Parathyroid adenoma (tissue), 2 donors: ENCODE measurements around the gene NRAS.

Experiments
- H2AFZ ChIP-seq: fragments of 300-600 bp; sonication (generic); one replicate; pipeline ENCODE4 v1.7.0; 2017; ENCODE audit warnings: antibody characterized with exemption, mild to moderate bottlenecking
- H3K27ac ChIP-seq: fragments of 300-600 bp; sonication (generic); one replicate; pipeline ENCODE4 v1.7.0; 2017
- H3K27me3 ChIP-seq: fragments of 300-600 bp; sonication (generic); one replicate; pipeline ENCODE4 v1.7.0; 2017; ENCODE audit warnings: low read length; ENCODE audit not compliant: control insufficient read depth, insufficient read depth
- H3K36me3 ChIP-seq: fragments of 300-600 bp; sonication (generic); one replicate; pipeline ENCODE4 v1.7.0; 2017; ENCODE audit warnings: low read length; ENCODE audit not compliant: control insufficient read depth, insufficient read depth
- H3K4me1 ChIP-seq: fragments of 300-600 bp; sonication (generic); one replicate; pipeline ENCODE4 v1.7.0; 2017; ENCODE audit warnings: control low read depth
- H3K4me2 ChIP-seq: fragments of 300-600 bp; sonication (generic); one replicate; pipeline ENCODE4 v1.7.0; 2017; ENCODE audit warnings: low read length
- H3K4me3 ChIP-seq: fragments of 300-600 bp; sonication (generic); one replicate; pipeline ENCODE4 v1.7.0; 2017; ENCODE audit warnings: low read depth, low read length
- H3K79me2 ChIP-seq: fragments of 300-600 bp; sonication (generic); one replicate; pipeline ENCODE4 v1.7.0; 2017; ENCODE audit warnings: control low read depth
- H3K9ac ChIP-seq: fragments of 300-600 bp; sonication (generic); one replicate; pipeline ENCODE4 v1.7.0; 2017; ENCODE audit warnings: mild to moderate bottlenecking
- H3K9me3 ChIP-seq: fragments of 300-600 bp; sonication (generic); one replicate; pipeline ENCODE4 v1.7.0; 2017; ENCODE audit warnings: low read length; ENCODE audit not compliant: control insufficient read depth
- TF ChIP-seq, protein P1 (sequence below): fragments of 300-600 bp; sonication (generic); IDR thresholded peaks from one replicate; pipeline ENCODE4 v1.7.0; 2017; ENCODE audit warnings: antibody characterized with exemption, mild to moderate bottlenecking
- donor health status: primary hyperparathyroidism.

NRAS gene

DNA sequence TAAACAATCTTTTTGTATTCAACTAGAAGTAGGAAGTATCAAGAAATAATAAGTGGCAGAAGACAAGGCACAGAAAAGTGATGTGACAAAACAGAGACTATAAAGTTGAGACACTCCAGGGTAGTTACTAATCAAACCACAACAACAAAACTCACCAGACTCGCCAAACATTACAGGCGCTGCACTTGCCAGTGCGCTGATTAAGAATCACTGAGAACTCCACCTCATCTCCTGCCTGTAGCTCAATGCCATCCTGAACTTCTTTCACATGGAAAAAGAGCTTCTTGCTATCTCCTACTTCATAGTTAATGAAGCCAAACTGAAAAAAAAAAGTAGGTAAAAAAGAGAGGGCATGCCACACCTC is 2.8 kb upstream of the NRAS start:
- Histone ChIP-seq H3K9ac (no peak overlapping the region), H3K4me1 (no peaks in the 10 kb centered on the region), H2AFZ (no peak overlapping the region), H3K27me3 (no peaks in the 10 kb centered on the region), H3K27ac (no peak overlapping the region), H3K9me3 (no peaks in the 10 kb centered on the region), H3K4me3 (no peak overlapping the region), H3K36me3 (no peaks in the 10 kb centered on the region), H3K79me2 (peaks cover 3% of the 10 kb centered on the region), H3K4me2 (no peak overlapping the region)
- TF ChIP-seq, protein P1, sequence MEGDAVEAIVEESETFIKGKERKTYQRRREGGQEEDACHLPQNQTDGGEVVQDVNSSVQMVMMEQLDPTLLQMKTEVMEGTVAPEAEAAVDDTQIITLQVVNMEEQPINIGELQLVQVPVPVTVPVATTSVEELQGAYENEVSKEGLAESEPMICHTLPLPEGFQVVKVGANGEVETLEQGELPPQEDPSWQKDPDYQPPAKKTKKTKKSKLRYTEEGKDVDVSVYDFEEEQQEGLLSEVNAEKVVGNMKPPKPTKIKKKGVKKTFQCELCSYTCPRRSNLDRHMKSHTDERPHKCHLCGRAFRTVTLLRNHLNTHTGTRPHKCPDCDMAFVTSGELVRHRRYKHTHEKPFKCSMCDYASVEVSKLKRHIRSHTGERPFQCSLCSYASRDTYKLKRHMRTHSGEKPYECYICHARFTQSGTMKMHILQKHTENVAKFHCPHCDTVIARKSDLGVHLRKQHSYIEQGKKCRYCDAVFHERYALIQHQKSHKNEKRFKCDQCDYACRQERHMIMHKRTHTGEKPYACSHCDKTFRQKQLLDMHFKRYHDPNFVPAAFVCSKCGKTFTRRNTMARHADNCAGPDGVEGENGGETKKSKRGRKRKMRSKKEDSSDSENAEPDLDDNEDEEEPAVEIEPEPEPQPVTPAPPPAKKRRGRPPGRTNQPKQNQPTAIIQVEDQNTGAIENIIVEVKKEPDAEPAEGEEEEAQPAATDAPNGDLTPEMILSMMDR, result no peak

DNA sequence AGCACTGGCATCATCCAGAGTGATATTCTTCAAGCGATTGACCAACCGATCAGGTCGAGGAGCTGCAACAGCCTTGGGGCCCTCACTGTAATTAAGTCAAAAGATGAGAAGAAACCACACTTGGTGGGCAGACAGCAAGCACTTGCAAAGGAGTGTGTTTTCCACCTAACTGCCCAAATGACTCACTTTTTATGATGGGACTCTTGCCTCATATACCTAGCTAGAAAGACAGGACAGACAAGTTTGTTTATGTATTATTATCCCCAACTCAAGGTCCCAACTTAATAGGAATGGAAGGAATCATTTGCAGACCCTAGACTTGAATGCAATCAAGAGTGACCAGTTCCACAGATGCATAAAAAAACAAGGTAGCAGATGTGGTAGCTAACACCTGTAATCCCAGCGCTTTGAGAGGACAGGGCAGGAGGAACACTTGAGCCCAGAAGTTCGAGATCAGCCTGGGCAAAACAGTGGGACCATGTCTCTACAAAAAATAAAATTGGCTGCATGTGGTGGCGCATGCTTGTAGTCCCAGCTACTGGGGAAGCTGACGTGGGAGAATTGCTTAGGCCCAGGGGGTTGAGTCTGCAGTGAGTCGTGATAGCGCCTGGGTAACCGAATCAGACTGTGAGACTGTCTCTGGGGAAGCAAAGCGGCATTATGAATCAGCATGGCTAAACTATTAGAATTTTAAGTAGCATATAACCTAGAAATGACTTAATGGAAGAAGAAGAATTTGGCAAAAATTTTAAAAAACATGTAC is 2.3 kb upstream of the NRAS start:
- Histone ChIP-seq H3K79me2 (peaks cover 3% of the 10 kb centered on the region), H3K4me1 (no peaks in the 10 kb centered on the region), H3K27me3 (no peaks in the 10 kb centered on the region), H2AFZ (no peak overlapping the region), H3K27ac (no peak overlapping the region), H3K4me2 (no peak overlapping the region), H3K36me3 (no peaks in the 10 kb centered on the region), H3K4me3 (no peak overlapping the region), H3K9ac (no peak overlapping the region), H3K9me3 (no peaks in the 10 kb centered on the region)
- TF ChIP-seq, protein P1, result no peak

DNA sequence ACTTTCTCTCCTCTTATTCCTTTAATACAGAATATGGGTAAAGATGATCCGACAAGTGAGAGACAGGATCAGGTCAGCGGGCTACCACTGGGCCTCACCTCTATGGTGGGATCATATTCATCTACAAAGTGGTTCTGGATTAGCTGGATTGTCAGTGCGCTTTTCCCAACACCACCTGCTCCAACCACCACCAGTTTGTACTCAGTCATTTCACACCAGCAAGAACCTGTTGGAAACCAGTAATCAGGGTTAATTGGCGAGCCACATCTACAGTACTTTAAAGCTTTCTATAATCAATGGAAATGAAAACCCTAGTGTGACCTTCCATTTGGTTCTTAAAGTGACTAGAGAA is 643 bp downstream of the NRAS start:
- Histone ChIP-seq H3K4me3 (peak overlapping the region; percentile 97), H3K4me2 (peak overlapping the region; percentile 91), H3K79me2 (peaks cover 3% of the 10 kb centered on the region), H2AFZ (peak overlapping the region; percentile 93), H3K27me3 (no peaks in the 10 kb centered on the region), H3K9ac (no peak overlapping the region), H3K36me3 (no peaks in the 10 kb centered on the region), H3K27ac (peak overlapping the region; percentile 78), H3K9me3 (no peaks in the 10 kb centered on the region), H3K4me1 (no peaks in the 10 kb centered on the region)
- TF ChIP-seq, protein P1, result no peak

DNA sequence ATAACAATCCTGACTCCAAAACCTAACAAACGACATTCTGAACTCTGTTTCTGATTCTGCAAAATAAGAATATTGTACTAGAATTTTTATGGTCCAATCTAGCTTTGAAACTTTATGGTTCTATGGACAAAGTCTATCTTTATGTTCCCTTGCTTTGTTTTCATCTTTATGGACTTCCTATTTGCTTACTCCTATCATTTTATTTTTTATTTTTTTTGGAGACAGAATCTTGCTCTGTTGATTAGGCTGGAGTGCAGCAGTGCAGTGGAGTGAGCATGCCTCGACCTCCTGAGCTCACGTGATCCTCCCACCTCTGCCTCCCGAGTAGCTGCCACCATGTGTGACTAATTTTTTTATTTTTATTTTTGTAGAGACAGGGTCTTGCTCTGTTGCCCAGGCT is 3.6 kb downstream of the NRAS start:
- TF ChIP-seq, protein P1, result no peak
- H3K36me3 ChIP-seq, result no peaks in the 10 kb centered on the region
- no peak overlapping the region for H3K27ac ChIP-seq

DNA sequence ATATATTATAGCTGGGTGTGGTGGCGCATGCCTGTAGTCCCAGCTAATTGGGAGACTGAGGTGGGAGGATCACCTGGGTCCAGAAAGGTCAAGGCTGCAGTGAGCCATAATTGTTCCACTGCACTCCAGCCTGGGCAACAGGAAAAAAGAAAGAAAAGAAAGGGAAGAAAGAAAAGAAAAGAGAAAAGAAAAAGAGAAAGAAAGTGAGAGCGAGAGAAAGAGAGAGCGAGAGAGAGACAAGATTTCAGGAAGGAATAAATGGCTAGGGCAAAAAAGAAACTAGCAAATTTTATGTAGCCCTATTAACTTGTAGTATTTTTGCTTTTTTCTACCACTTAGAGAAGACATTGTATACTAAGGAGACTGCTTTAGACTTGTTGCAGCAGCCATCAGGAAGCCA is 6.2 kb downstream of the NRAS start:
- no peak overlapping the region for H2AFZ ChIP-seq
- H3K79me2 ChIP-seq, result no peaks in the 10 kb centered on the region
- no peaks in the 10 kb centered on the region for H3K4me1 ChIP-seq
- H3K4me3 ChIP-seq, result no peak overlapping the region
- TF ChIP-seq, protein P1, result no peak
- no peak overlapping the region for H3K9ac ChIP-seq
- H3K27me3 ChIP-seq, result no peaks in the 10 kb centered on the region
- no peak overlapping the region for H3K4me2 ChIP-seq
- no peaks in the 10 kb centered on the region for H3K36me3 ChIP-seq
- H3K9me3 ChIP-seq, result no peaks in the 10 kb centered on the region
- no peak overlapping the region for H3K27ac ChIP-seq

More for the DNA sequence above, 3.6 kb downstream of the NRAS start:
- Histone ChIP-seq H3K9ac (no peak overlapping the region), H3K4me3 (no peak overlapping the region), H3K27me3 (no peaks in the 10 kb centered on the region), H3K9me3 (no peaks in the 10 kb centered on the region), H3K4me1 (no peaks in the 10 kb centered on the region), H3K4me2 (no peak overlapping the region), H2AFZ (no peak overlapping the region), H3K79me2 (peaks cover 3% of the 10 kb centered on the region)
